ENCODE results near the gene C16orf86. TPM values are rescaled to one million over a fixed set of nuclear protein-coding genes. Genes with fewer than 3 reads are reported as not detected.

The C16orf86 gene
- total and polyA plus RNA-seq, 7 donors: 2.6 to 7.3 (median 5.6) TPM

DNA sequence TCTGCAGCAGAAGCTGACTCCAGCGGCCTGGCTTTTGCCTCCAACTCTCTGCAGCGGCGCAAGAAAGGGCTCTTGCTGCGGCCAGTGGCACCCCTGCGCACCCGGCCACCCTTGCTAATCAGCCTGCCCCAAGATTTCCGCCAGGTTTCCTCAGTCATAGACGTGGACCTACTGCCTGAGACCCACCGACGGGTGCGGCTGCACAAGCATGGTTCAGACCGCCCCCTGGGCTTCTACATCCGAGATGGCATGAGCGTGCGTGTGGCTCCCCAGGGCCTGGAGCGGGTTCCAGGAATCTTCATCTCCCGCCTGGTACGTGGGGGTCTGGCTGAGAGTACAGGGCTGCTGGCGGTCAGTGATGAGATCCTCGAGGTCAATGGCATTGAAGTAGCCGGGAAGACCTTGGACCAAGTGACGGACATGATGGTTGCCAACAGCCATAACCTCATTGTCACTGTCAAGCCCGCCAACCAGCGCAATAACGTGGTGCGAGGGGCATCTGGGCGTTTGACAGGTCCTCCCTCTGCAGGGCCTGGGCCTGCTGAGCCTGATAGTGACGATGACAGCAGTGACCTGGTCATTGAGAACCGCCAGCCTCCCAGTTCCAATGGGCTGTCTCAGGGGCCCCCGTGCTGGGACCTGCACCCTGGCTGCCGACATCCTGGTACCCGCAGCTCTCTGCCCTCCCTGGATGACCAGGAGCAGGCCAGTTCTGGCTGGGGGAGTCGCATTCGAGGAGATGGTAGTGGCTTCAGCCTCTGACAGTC, 4.5 kb upstream of the C16orf86 start:
- H3K36me3 ChIP-seq (ENCODE audit: insufficient read depth in 1 of 2, low read depth in 1 of 2): peaks cover 0 to 36% of the 10 kb centered on the region in 2 donors
- DNase-seq: no peak
- intact Hi-C loops (cut with DNase I): no loop called here
- no peak overlapping the region for H3K4me3 ChIP-seq
- H3K9me3 ChIP-seq: no peaks in the 10 kb centered on the region
- no peak for ATAC-seq
- 90 to 95% (median 94%) methylated on average over 34 of the region's 34 CpGs for WGBS, 3 donors
- H3K4me1 ChIP-seq: peaks cover 24% of the 10 kb centered on the region
- TF ChIP-seq, protein P1, sequence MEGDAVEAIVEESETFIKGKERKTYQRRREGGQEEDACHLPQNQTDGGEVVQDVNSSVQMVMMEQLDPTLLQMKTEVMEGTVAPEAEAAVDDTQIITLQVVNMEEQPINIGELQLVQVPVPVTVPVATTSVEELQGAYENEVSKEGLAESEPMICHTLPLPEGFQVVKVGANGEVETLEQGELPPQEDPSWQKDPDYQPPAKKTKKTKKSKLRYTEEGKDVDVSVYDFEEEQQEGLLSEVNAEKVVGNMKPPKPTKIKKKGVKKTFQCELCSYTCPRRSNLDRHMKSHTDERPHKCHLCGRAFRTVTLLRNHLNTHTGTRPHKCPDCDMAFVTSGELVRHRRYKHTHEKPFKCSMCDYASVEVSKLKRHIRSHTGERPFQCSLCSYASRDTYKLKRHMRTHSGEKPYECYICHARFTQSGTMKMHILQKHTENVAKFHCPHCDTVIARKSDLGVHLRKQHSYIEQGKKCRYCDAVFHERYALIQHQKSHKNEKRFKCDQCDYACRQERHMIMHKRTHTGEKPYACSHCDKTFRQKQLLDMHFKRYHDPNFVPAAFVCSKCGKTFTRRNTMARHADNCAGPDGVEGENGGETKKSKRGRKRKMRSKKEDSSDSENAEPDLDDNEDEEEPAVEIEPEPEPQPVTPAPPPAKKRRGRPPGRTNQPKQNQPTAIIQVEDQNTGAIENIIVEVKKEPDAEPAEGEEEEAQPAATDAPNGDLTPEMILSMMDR (IDR thresholded peaks at IDR 0.05): no peak
- H3K27me3 ChIP-seq (ENCODE audit: insufficient read depth in 3 of 3, low read length in 2 of 3): no peaks in the 10 kb centered on the region
- H3K27ac ChIP-seq: no peak overlapping the region

DNA sequence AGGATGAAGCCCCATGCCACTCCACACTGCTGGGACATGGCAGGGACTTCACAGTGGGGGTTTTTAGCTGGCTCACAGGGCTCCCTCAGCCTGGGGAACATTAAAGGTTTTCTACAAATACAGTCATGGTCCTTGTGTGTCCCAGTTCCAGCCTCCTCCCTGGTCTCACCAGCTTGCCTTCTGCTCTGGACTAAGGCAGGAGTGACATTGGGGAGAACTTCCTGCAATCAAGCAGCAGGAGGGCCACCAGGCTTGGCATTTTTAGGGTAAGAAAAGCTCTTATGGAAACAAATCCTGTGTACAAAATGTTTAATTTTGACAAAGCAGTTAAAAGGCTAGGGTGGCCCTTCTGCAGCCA, 4.0 kb upstream of the C16orf86 start:
- Histone ChIP-seq H3K4me3 (no peak overlapping the region), H3K27ac (no peak overlapping the region), H3K27me3 (ENCODE audit: insufficient read depth in 3 of 3, low read length in 2 of 3) (no peaks in the 10 kb centered on the region), H3K9me3 (no peaks in the 10 kb centered on the region), H3K4me1 (peaks cover 29% of the 10 kb centered on the region), H3K36me3 (ENCODE audit: insufficient read depth in 1 of 2, low read depth in 1 of 2) (peaks cover 0 to 33% of the 10 kb centered on the region in 2 donors)
- intact Hi-C loops (cut with DNase I): no loop called here
- TF ChIP-seq, protein P1 (IDR thresholded peaks at IDR 0.05): no peak
- no peak for DNase-seq
- no peak for ATAC-seq

DNA sequence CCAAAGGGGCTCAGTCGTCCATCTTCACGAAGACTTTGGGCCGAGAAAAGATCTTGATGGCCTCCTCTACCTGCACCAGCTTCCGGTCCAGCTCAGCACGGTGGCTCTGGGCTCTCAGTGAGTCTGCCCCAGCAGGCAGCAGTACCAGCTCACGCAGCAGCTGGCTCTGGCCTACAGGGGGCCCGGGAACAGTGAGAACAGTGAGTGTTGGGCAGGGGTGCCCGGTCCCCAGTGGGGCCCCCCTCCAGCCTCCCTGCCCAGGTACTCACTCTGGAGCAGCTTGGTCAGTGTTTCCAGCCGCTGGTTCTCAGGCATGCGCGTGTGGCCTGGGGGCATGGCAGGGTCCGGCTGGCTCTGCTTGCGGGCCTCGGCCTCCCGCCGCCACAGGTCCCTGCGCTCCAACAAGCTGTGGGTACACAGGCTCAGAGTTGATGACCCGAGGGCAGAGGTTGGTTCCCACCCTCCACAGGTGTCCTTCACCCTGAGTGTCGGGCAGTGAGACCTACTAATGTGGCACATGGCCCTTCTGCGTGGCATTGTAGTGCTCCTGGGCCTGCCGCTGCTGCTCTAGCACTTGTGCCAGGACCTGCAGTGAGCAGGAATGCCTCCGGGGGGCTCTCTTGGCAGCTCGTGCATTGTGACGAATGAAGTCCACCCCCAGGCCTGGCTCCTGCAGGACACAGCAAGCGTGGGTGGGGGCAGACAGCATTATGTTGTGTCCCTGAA, 3.3 kb upstream of the C16orf86 start:
- intact Hi-C loops (cut with DNase I): no loop called here

DNA sequence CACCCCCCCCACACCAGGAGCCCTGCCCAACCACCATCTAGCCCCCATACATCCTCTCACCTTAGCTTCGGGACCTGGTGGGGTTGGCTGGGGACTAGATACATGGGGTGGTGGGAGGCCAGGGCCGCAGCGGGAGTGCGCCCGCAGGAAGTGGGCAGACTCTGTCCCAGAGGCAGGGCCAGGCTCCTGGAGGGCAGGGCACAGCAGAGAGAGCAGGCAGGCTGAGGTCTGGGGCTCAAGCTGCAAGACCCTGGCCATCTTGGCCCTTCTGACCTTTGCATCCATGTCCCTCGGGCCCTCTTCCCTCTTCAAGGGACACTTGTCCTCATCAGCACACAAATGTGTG, 2.8 kb upstream of the C16orf86 start:
- intact Hi-C loops (cut with DNase I): no loop called here
- Histone ChIP-seq H3K27ac (no peak overlapping the region), H3K27me3 (ENCODE audit: insufficient read depth in 3 of 3, low read length in 2 of 3) (no peaks in the 10 kb centered on the region), H3K9me3 (no peaks in the 10 kb centered on the region), H3K4me3 (no peak overlapping the region), H3K36me3 (ENCODE audit: insufficient read depth in 1 of 2, low read depth in 1 of 2) (peaks cover 0 to 28% of the 10 kb centered on the region in 2 donors), H3K4me1 (peaks cover 30% of the 10 kb centered on the region)
- ATAC-seq (no peak), DNase-seq (no peak)
- WGBS, 3 donors: 78 to 89% (median 88%) methylated on average over 6 of the region's 6 CpGs
- TF ChIP-seq, protein P1 (IDR thresholded peaks at IDR 0.05): no peak

More for the DNA sequence above, 3.3 kb upstream of the C16orf86 start:
- DNase-seq (peak in 1 of 2 donors; percentile 58), ATAC-seq (no peak)
- no peaks in the 10 kb centered on the region for H3K9me3 ChIP-seq
- H3K27me3 ChIP-seq (ENCODE audit: insufficient read depth in 3 of 3, low read length in 2 of 3): no peaks in the 10 kb centered on the region
- 78 to 80% (median 79%) methylated on average over 22 to 25 of the region's 25 CpGs for WGBS, 3 donors
- H3K4me3 ChIP-seq: no peak overlapping the region
- no peak overlapping the region for H3K27ac ChIP-seq
- TF ChIP-seq, protein P1 (IDR thresholded peaks at IDR 0.05): no peak
- peaks cover 0 to 28% of the 10 kb centered on the region in 2 donors for H3K36me3 ChIP-seq (ENCODE audit: insufficient read depth in 1 of 2, low read depth in 1 of 2)
- peaks cover 30% of the 10 kb centered on the region for H3K4me1 ChIP-seq
